OCI-LY7 (cell line): ENCODE data around the gene MGRN1. TPM values are rescaled to one million over a fixed set of nuclear protein-coding genes. Genes with fewer than 3 reads are reported as not detected.

Experiments used
- BruUV-seq: library from RNA; stranded (reverse); fragments of 400-500 nt; replicated peaks from 2 replicates; lab custom pipeline; 2021; lab: Mats Ljungman, UMichigan
- CTCF ChIA-PET: fragments of 300-600 bp; sonication (Branson Sonifier 250); formaldehyde crosslinking; loops from one replicate; lab custom pipeline; 2022; ENCODE audit warnings: antibody characterized with exemption; ENCODE audit not compliant: unreplicated experiment; lab: Charles Lee
- POLR2A ChIA-PET: fragments of 300-600 bp; sonication (Branson Sonifier 250); formaldehyde crosslinking; loops from one replicate; lab custom pipeline; 2022; ENCODE audit warnings: antibody characterized with exemption; lab: Charles Lee
- DNase-seq: peaks from one replicate; pipeline ENCODE4 v3.0.0-alpha.2; 2015; ENCODE audit warnings: low spot score
- H2AFZ ChIP-seq: fragments of 200-600 bp; sonication (generic), shearing (Covaris generic); 2 replicates; pipeline ENCODE4 v1.6.1; 2014; ENCODE audit warnings: mild to moderate bottlenecking, antibody characterized with exemption, low read length, moderate library complexity
- H3K27ac ChIP-seq: fragments of 200-600 bp; sonication (generic); 2 replicates; pipeline ENCODE4 v1.5.1; 2014; ENCODE audit warnings: mixed run types, low read depth, mild to moderate bottlenecking, moderate library complexity, low read length, inconsistent platforms; ENCODE audit not compliant: poor library complexity, severe bottlenecking
- H3K36me3 ChIP-seq: fragments of 200-600 bp; sonication (generic); 2 replicates; pipeline ENCODE4 v1.6.1; 2014; ENCODE audit warnings: mild to moderate bottlenecking, antibody characterized with exemption, low read length, moderate library complexity, mixed read lengths; ENCODE audit not compliant: insufficient read depth
- H3K4me1 ChIP-seq: fragments of 200-600 bp; sonication (generic); 2 replicates; pipeline ENCODE4 v1.5.1; 2014; ENCODE audit warnings: mild to moderate bottlenecking, low read length; ENCODE audit not compliant: insufficient read depth, poor library complexity, severe bottlenecking
- H3K4me2 ChIP-seq: fragments of 200-600 bp; sonication (generic); 2 replicates; pipeline ENCODE4 v1.6.1; 2014; ENCODE audit warnings: mild to moderate bottlenecking, low read length
- H3K4me3 ChIP-seq: fragments of 200-600 bp; sonication (generic); 2 replicates; pipeline ENCODE4 v1.5.1; 2014; ENCODE audit warnings: mild to moderate bottlenecking, low read depth, low read length; ENCODE audit not compliant: poor library complexity, severe bottlenecking
- H3K79me2 ChIP-seq: fragments of 200-600 bp; sonication (generic); 2 replicates; pipeline ENCODE4 v1.6.1; 2016; ENCODE audit warnings: low read depth, mild to moderate bottlenecking, low read length, moderate library complexity, mixed read lengths; ENCODE audit not compliant: insufficient read depth
- H3K9me2 ChIP-seq: fragments of 200-600 bp; sonication (generic); 2 replicates; pipeline ENCODE4 v1.6.1; 2016; ENCODE audit warnings: mild to moderate bottlenecking, low read length, mixed read lengths; ENCODE audit not compliant: insufficient read depth
- H3K9me3 ChIP-seq: fragments of 200-600 bp; sonication (generic); 2 replicates; pipeline ENCODE4 v1.6.1; 2014; ENCODE audit warnings: mild to moderate bottlenecking, mixed run types, low read length, mixed read lengths
- H4K20me1 ChIP-seq: fragments of 200-600 bp; sonication (generic); 2 replicates; pipeline ENCODE4 v1.6.1; 2014; ENCODE audit warnings: mild to moderate bottlenecking, antibody characterized with exemption, low read length, moderate library complexity, mixed read lengths; ENCODE audit not compliant: insufficient read depth
- CTCF ChIP-seq: fragments of 200-600 bp; sonication (generic); conservative IDR thresholded peaks from 2 replicates; pipeline ENCODE4 v1.5.1; 2014; ENCODE audit warnings: mild to moderate bottlenecking, antibody characterized with exemption, low read length, moderate library complexity, mixed read lengths
- EZH2phosphoT487 ChIP-seq: fragments of 200-600 bp; sonication (generic); IDR thresholded peaks from 2 replicates; pipeline ENCODE4 v1.6.1; 2018; ENCODE audit warnings: low read depth, borderline replicate concordance, mild to moderate bottlenecking, mixed run types, antibody characterized with exemption, low read length, moderate library complexity, mixed read lengths
- intact Hi-C: fragments of 100-400 bp; cut with micrococcal nuclease; formaldehyde crosslinking; loops from one replicate; pipeline ENCODE4 v1.10.0; 2022; ENCODE audit not compliant: unreplicated experiment
- total RNA-seq, 2 experiments: library from RNA; depleted of rRNA in 1 of 2; stranded (reverse); fragments of >200 nt in 1 of 2; shearing (Covaris generic) in 1 of 2; gene quantifications; 2 replicates each; pipeline ENCODE4 v1.2.3, GENCODE V29; 2014 to 2022

The MGRN1 gene
- total RNA-seq, 2 experiments from 2014 or later = 14.1 to 43.1 TPM

- H3K4me2 ChIP-seq = no peak overlapping the region
- H3K4me3 ChIP-seq = no peak overlapping the region
- H3K79me2 ChIP-seq = no peaks in the 10 kb centered on the region
- TF ChIP-seq CTCF (no peak), EZH2phosphoT487 (no peak)
- no peak for DNase-seq
- no peaks in the 10 kb centered on the region for H4K20me1 ChIP-seq
- H2AFZ ChIP-seq = no peak overlapping the region
- H3K9me3 ChIP-seq = 0 out of 2 replicates have a peak, but pooled peaks cover 5% of the 10 kb centered on the region
- no peaks in the 10 kb centered on the region for H3K36me3 ChIP-seq
- ChIA-PET CTCF (no interaction called here), POLR2A (interaction anchor here (1.1 kb wide), 1 partner anchor 10 kb away, joined by 3 read pairs; no protein-coding TSS in a partner anchor)
- no peaks in the 10 kb centered on the region for H3K4me1 ChIP-seq
- intact Hi-C loops = no loop called here
- no peak overlapping the region for H3K27ac ChIP-seq
- no peaks in the 10 kb centered on the region for H3K9me2 ChIP-seq
- BruUV-seq = no TSS peak
These were observed 35.7 kb upstream of the MGRN1 start for GRCh38 chr16:4588961-4589360.

- Histone ChIP-seq H3K9me2 (no peaks in the 10 kb centered on the region), H3K4me1 (no peaks in the 10 kb centered on the region), H3K27ac (no peak overlapping the region), H3K36me3 (no peaks in the 10 kb centered on the region), H3K79me2 (no peaks in the 10 kb centered on the region), H4K20me1 (no peaks in the 10 kb centered on the region), H3K9me3 (0 out of 2 replicates have a peak, but pooled peaks cover 5% of the 10 kb centered on the region), H2AFZ (no peak overlapping the region), H3K4me3 (no peak overlapping the region), H3K4me2 (no peak overlapping the region)
- ChIA-PET POLR2A (interaction anchor here (0.5 kb wide), 1 partner anchor 8 kb away, joined by 3 read pairs; no protein-coding TSS in a partner anchor), CTCF (no interaction called here)
- intact Hi-C loops = no loop called here
- no peak for DNase-seq
- BruUV-seq = no TSS peak
- TF ChIP-seq CTCF (no peak), EZH2phosphoT487 (no peak)
These were observed 33.4 kb upstream of the MGRN1 start for GRCh38 chr16:4591191-4591590.

- no peak for TF ChIP-seq CTCF
- TF ChIP-seq EZH2phosphoT487 = no peak
- no peak for DNase-seq
- ChIA-PET POLR2A (no interaction called here), CTCF (no interaction called here)
- H3K27ac ChIP-seq = no peak overlapping the region
- no peaks in the 10 kb centered on the region for H3K36me3 ChIP-seq
- H2AFZ ChIP-seq = no peak overlapping the region
- no peaks in the 10 kb centered on the region for H4K20me1 ChIP-seq
- H3K4me1 ChIP-seq = no peaks in the 10 kb centered on the region
- no peak overlapping the region for H3K4me3 ChIP-seq
- H3K9me3 ChIP-seq = 0 out of 2 replicates have a peak, but pooled peaks cover 5% of the 10 kb centered on the region
- no peak overlapping the region for H3K4me2 ChIP-seq
- BruUV-seq = no TSS peak
- H3K79me2 ChIP-seq = no peaks in the 10 kb centered on the region
- H3K9me2 ChIP-seq = no peaks in the 10 kb centered on the region
- intact Hi-C loops = no loop called here
These were observed 32.7 kb upstream of the MGRN1 start for GRCh38 chr16:4591706-4592470.
